NOMO-1 treated with DMSO at 0.1 percent for 48 hours (cell line): ENCODE data around the gene CDR2.

Source experiments
- DNase-seq: peaks from one replicate; lab custom pipeline; 2025; ENCODE audit not compliant: unreplicated experiment; lab: John Stamatoyannopoulos, UW

Gene CDR2

GRCh38 chr16:22325598-22326368 lies 48.6 kb downstream of the CDR2 start:
- no peak for DNase-seq

- DNase-seq = no peak
These were observed 49.4 kb downstream of the CDR2 start for GRCh38 chr16:22324787-22325597.

- no peak for DNase-seq
These were observed 50.2 kb downstream of the CDR2 start for GRCh38 chr16:22323959-22324786.

- DNase-seq = no peak
These were observed 51.1 kb downstream of the CDR2 start for GRCh38 chr16:22323173-22323958.

GRCh38 chr16:22322741-22323140 lies 51.7 kb downstream of the CDR2 start:
- DNase-seq = no peak

GRCh38 chr16:22322021-22322471 lies 52.4 kb downstream of the CDR2 start:
- no peak for DNase-seq

GRCh38 chr16:22321340-22322001 lies 52.9 kb downstream of the CDR2 start:
- peak; percentile 65 for DNase-seq

GRCh38 chr16:22320572-22321339 lies 53.7 kb downstream of the CDR2 start:
- DNase-seq = no peak

GRCh38 chr16:22318690-22319358 lies 55.6 kb downstream of the CDR2 start:
- DNase-seq = peak; percentile 21

GRCh38 chr16:22317625-22318024 lies 56.8 kb downstream of the CDR2 start:
- DNase-seq = no peak

- DNase-seq = no peak
These were observed 57.4 kb downstream of the CDR2 start for GRCh38 chr16:22317001-22317530.

GRCh38 chr16:22316411-22316811 lies 58.0 kb downstream of the CDR2 start:
- DNase-seq = no peak

- DNase-seq = no peak
These were observed 58.4 kb downstream of the CDR2 start for GRCh38 chr16:22315979-22316378.

GRCh38 chr16:22314661-22315626 lies 59.5 kb downstream of the CDR2 start:
- DNase-seq = no peak

- no peak for DNase-seq
These were observed 60.4 kb downstream of the CDR2 start for GRCh38 chr16:22313876-22314470.

GRCh38 chr16:22312897-22313781 lies 61.3 kb downstream of the CDR2 start:
- no peak for DNase-seq
